NCI-H526 (cell line): ENCODE results near the gene MKI67.
"Not testable (repeated sequence)": the region's sequence is repeated elsewhere in the genome, so short reads cannot be mapped to it uniquely, and the experiment has no call there.

Experiments
- DNase-seq, 2 experiments: peaks; one replicate each; lab custom pipeline; 2025; lab: John Stamatoyannopoulos, UW

The MKI67 gene

DNA sequence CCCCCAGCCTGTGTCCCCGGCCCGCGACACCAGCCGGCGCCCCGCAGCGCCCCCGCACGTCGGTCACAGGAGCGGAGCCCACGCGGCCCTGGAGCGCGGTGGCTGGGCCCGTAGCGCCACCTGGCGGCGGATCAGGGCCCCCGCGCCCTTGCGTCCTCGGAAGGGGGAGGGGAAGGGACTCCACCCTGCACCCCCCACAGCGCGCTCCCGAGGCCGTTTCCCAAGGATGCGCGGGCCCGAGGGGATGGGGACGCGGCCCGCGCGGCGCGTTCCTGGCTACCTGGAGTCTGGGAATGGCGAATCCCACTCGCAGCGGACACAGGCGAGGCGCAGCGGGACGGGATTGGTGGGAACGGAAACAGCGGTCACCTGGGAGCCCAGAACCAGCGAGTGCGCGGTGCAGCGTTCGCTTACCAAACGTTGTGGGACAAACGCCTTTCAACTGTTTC lies 23.8 kb upstream of the MKI67 start:
- peak; percentile 45 to 86 for DNase-seq

DNA sequence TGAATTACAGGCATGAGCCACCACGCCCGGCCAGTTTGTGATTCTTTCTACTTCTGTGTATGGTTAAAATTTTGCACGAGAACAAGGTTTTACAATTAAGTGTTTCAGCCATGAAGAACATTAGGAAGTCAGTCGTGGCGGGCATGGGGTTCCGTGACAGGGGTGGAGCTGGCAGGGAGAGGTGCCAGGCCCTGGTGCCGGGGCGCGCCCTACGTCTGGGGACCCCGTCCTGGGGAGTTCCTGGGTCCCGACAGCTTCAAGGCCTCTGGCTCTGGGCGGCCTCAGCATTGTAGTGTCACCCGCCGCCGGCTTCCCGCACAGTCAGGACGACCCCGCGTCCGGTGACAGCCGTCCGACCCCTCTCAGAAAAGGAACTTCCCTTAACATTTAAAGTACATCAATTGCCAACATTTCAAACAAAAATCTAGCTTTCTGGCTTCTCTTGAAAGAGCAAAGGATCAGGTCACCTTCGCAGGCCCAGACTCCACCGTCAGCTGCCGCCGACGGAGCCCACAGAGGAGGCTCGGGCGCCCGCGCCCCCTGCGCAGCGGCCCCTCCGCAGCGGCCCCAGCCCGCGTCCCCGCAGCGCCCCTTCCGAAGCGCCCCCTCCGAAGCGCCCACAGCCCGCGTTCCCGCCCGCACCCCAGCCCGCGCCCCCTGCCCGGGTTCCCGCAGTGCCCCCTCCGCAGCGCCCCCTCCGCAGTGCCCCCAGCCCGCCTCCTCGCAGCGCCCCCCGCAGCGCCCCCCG lies 23.2 kb upstream of the MKI67 start:
- DNase-seq: no peak

DNA sequence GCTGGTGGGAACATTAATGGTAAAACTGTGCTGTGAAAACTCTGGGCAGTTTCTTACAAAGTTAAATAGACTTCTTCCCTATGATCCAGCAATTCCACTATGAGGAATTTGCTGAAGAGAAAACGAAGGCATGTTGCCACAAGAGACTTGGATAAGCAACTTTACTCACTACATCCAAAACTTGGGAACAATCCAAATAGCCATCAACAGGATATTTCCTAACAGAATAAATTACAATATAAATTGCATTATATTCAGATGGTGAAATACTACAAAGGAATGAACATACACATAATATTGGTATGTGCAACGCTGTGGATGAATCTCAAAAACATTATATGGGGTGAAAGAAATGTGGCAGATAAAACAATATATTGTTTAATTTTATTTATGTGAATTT lies 21.4 kb upstream of the MKI67 start:
- DNase-seq: no peak

DNA sequence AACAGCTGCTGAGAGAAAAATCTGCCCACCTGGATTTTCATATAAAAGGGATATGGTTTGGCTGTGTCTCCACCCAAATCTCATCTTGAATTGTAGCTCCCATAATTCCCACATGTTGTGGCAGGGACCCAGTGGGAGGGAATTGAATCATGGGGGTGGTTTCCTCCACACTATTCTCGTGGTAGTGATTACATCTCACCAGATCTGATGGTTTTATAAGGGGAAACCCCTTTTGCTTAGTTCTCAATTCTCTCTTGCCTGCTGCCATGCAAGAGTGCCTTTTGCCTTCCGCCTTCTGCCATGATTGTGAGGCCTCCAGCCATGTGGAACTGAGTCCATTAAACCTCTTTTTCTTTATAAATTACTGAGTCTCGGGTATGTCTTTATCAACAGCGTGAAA lies 20.8 kb upstream of the MKI67 start:
- DNase-seq: no peak

DNA sequence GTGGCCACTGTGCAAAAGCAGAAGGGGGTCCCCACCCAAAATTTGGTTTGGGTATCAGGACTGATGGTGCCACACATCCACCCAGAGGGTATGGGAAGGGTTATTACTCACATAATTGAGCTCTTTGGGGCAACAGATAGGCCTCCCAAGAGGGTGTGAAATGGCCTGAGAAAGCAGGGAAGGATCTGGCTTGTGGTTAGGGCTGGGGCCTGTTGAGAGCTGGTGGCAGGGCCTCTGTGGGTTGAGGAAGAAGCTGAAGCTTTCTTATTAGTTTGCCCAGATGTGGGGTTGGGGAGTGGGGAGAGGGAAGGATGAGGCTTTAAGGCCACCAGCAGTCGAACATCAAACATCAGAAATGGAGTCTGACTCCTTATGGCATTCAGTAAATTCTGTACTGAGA lies 18.3 kb upstream of the MKI67 start:
- no peak for DNase-seq

DNA sequence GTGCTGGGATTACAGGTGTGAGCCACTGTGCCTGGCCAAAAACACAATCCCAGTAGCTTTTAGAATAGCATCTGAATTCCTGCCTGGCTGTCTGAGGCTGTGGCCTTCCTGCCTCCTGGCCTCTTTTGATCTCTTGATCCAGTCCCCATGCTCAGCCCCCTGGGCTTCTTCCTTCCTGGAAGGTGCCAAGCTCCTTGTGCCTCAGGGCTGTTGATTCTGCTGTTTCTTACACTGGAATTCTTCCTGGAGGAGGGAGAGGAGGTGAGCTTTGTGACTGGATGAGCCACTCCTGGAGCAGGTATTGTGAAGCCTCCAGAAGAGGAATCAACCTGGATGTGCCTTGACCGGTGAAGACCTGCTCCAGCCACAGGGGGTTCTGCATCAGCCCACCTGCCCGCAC lies 17.3 kb upstream of the MKI67 start:
- no peak for DNase-seq

DNA sequence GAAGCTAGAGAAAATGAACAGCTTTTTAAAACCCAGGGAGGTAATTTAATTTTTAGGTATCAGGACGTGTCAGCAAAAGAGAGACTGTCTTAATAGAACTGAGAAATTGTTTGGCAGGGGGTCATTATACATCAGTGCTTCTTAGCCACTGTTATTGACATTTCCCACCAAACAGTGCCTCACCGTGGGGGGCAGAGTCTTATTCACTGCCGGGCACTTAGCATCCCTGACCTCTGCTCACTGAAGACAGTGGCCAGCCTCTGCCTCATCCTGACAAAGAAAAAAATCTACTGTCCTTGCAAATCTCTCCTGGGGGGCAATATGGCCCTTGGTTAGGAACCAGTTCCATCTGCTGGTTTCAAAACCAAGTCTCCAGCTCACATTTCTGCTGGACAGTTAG lies 14.2 kb upstream of the MKI67 start:
- DNase-seq: no peak

DNA sequence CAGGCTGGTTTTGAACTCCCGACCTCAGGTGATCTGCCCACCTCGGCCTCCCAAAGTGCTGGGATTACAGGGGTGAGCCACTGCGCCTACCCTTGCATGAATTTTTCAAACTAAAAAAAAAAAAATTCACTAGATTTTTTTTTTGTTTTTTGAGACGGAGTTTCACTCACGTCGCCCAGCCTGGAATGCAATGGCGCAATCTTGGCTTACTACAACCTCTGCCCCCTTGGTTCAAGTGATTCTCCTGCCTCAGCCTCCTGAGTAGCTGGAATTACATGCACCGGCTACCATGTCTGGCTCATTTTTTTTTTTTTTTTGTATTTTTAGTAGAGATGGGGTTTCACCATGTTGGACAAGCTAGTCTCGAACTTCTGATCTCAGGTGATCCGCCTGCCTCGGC lies 12.2 kb upstream of the MKI67 start:
- not testable (repeated sequence) for DNase-seq

DNA sequence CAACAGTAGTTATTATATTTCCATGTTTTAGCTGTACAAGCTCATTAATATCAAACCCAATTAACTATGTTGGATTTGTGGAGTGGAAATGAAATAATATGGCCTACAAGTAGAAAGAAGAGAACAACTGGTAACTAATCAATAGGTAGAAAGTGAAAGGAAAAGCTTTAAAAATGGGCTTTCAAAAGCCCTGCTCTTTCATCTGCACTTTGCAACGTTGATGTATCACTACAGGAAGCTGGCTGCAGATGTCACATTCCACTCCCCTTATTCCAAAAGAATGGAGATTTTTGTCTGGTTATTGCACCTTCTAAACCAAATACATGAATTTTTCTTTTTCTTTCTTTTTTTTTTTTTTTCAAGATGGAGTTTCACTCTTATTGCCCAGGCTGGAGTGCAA lies 11.7 kb upstream of the MKI67 start:
- no peak for DNase-seq

DNA sequence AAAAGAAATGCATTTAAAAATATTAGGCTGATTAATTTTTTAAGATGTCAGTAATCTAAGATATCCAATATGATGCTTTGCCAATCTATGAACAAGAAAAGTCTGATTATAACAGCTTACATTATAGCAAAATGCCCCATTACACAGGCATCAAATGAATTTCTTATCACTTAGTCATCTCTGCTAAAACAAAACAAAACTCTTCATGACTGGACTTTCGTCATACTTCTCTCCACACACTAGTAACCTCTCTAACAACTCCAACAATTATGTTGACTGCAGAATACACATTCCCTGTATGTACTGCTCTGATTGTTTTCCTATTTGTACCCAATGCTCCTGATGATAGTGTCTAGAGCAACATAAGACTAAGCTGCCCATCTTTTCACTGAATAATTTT lies 3.8 kb upstream of the MKI67 start:
- no peak for DNase-seq

DNA sequence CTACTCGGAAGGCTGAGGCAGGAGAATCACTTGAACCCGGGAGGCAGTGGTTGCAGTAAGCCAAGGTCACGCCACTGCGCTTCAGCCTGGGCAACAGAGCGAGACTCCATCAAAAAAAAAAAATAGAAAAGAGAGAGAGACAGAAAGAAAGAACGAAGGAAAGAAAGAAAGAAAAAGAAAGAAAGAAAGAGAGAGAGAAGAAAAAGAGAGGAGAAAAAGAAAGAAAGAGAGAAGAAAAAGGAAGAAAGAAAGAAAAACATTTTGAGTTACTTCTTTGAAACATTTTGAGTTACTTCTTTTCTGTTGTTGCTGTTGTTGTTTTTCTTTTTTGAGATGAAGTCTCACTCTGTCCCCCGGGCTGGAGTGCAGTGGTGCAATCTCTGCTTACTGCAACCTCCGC lies 2.4 kb upstream of the MKI67 start:
- DNase-seq: no peak

DNA sequence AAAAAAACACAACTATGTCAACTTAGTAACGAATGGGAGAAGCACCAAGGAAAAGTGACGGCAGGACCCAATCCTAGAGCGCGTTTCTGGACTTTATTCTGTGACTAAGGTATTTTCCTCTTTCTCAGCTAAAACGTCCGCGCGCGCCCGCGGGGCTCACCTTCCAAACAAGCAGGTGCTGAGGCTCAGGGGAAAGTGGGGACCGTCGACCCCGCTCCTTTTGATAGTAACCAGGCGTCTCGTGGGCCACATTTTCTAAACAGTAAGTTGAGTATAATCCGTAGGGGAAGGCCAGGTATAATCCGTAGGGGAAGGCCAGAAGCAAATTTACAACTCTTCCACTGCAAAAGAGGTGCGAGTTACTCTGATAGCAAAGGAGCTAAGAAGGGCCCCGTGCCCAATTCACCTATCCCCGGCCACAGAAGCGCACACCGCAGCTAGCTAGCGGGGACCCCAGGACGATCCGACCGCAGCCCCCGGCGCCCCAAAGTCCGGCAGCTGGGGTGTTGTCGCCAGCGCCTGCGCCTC lies 743 bp downstream of the MKI67 start:
- DNase-seq: peak in 1 of 2 experiments; percentile 2

DNA sequence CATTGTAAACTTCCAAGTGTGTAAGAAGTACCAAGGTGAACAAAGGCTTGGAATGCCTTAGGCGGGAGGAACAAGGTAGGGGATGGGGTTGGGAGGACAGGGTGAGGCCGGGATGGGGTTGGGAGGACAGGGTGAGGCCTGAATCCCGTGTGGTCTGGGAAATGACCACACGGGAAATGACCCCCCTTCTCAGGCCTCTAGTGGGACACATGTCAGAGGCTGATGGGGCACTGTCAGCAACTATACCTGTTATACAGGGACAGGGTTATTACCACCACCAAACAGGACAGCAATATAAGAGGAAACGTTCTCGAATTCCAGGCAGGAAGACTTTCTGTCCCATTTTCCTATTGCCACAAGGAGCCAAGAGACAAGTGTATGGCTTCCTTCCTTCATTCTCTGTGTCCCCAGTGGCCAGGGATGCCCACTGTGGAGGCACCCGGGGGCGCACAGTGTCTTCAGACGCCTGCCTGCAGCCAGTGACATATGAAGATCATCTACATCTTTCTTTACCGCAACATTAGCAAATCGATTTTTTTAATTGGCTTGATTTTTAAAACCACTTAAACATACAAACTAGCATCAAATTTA lies 1.3 kb downstream of the MKI67 start:
- no peak for DNase-seq

DNA sequence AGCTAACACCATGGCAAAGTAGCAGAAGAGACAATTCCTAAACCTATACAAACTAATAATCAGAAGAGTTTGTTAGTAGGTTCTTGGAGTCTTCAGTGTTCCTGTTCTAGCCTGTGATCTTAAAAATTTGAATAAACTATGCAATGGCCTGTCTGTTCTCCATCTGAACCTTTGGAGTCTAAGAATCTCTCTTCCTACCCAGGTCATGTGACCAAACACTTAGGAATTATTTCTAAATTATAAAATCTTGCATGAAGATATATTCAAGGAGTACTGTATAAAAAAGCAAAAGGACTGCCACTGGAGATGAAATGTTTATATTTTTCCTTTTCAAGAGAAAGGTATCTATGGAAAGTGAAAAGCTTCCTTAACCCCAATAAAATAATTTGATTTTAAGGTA lies 2.4 kb downstream of the MKI67 start:
- DNase-seq: no peak

DNA sequence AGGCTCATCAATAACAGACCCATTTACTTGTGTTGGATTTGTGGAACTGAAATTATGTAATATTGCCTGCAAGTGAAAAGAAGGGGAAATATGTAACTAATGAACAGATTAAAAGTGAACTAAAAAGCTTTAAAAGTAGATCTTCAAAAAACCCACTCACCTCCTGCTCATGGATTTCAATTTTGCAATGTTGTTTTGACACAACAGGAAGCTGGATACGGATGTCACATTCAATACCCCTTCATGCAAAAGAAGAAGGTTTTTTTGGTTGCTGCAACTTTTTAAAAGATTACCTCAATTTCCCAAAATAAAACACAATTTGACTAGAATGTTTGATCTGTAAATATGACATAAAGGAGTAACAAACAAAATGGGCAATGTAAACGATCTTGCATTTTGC lies 3.3 kb downstream of the MKI67 start:
- no peak for DNase-seq

DNA sequence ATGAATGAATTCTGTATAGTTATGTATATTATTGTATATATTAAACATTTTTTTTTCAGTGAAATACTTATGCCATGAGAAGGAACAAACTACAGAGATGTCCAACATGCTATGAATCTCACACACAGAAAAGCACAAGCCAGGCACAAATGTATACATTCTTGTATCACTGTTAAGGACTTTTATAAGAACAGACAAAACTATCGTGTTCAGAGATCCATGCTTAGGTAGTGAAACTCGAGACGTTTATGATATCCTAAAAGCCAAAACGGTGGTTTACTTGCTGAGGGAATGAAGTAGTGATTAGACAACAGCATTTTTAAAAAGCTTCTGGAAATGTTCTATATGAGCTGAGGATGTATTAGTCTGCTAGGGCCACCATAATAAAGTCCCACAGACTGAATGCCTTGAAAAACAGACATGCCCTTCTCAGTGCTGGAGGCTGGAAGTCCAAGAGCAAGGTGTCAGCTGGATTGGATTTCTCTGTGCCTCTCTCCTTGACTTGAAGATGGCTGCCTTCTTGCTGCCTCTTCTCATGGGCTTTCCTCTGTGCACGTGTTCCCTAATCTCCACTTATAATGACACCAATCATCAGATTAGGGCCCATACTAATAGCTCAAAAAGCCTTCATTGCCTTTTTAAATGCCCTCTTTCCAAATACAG lies 4.3 kb downstream of the MKI67 start:
- DNase-seq: no peak

DNA sequence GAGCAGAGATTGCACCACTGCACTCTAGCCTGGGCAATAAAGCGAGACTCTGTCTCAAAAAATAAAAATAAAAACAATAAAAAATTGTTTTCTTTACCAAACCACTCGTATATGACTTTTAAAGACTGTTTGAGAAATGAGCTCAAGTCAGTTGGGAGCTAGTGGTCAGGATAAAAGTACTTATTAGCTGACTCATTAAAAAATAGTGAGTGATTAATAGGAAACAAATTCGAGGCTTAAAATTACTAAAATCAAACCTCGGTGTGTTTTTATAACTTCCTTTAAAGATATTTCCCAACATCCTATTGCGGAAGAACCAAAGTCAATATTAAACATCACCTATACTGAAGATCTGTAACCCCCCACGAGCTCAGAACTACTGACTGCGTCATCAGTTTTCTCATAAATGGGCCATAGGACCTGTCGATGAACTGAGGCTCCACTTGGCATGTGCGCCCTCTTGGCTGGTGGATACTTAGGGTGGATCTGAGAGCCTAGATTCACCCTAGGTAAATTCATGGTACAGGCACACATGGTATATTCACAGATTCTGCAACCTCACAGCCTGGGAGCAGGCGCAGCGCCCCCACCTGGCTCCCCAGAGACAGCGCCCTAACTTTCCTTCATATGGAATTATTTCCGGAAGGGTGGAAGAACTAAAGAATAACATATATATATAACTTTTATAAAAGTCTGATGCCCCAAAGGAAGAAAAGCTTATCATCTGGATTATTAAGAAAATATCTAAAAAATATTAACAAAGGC lies 9.2 kb downstream of the MKI67 start:
- DNase-seq: no peak

DNA sequence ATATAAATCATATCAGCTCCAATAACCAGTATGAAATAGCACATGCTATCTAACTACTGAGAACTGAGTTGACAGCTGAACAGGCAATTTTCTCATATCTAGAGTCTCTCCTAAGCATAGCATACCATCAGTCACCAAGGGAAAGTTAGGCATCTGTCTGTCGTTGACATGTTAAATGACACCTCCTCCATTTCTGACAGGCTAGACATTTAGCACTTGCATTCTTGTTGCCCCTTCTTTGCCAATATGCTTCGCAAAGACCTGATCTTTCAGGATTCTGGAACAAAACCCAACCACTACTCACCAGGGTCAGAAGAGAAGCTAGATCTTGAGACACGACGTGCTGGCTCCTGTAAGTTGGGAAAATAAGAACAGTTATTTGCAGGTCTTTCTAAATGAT lies 10.0 kb downstream of the MKI67 start:
- DNase-seq: no peak

DNA sequence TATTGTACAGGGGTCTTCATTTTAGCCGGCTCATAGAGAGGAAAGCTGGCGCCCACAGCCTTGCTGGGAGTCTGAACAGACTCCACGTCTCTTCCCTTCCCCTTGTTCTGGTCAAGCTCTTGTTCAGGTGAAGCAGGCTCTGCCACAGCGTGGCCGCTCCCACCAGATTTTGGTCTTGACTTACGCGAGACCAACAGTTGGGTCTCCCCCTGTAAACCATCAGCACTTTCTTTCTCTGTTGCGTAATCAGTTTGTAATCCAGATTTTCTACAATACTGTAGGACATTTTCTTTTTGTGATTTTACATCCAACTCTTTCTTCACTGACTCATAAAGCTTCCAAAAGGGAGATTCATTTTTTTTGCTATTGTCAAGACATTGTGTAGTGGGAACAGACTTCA lies 10.9 kb downstream of the MKI67 start:
- no peak for DNase-seq

DNA sequence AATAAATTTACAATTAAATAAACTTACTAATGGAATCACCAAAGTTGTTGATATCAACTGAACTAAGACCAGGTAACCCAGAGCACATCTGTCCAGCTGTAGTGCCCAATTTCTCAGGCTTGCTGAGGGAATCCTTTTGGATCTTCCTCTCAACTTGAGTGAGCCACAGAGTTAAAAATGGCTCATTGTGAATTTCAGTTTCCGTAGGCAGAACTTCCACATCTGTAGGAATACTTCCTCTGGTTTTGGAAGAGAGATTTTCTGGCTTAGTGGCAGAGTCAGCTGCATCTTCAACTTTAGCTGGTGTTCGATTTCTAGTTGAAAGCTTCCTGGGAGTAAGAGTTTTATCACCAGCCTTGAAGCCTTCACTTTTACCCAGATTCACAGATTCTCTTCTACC lies 11.3 kb downstream of the MKI67 start:
- no peak for DNase-seq

DNA sequence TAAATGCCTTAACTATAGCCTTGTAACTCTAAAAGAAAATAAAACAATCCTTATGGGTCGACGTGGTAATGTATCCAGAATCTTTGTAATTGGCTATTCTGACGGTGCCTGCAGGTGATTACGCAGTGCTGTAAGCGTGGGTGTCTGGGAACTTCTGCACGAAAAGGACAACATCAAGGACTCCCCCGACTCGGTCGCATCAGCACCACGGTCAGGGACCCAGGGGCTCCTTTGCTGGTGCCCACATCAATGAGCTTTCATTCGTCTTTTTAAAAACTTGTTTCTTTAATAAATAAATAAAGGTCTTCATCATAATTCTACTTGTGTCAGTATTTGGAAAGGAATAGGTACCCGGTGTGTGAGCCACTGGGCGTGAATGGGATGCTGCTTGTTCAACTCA lies 13.2 kb downstream of the MKI67 start:
- no peak for DNase-seq

DNA sequence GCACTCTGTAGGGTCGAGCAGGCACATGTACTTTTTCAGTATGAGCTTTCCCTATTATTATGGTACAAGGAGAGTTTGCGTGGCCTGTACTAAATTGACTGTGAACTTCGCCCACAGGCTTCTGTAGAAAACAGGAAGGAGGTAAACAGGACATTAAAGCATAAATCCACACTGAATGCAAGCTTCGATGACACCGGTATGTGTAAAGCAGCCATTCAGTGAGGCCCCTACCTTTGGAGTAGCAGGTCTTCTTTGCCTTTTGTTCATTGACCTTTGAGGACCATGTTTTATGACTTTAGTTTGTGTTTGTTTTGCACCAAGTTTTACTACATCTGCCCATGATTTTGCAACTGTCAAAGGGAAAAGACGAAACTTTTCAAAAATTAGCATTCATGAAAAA lies 14.5 kb downstream of the MKI67 start:
- no peak for DNase-seq

DNA sequence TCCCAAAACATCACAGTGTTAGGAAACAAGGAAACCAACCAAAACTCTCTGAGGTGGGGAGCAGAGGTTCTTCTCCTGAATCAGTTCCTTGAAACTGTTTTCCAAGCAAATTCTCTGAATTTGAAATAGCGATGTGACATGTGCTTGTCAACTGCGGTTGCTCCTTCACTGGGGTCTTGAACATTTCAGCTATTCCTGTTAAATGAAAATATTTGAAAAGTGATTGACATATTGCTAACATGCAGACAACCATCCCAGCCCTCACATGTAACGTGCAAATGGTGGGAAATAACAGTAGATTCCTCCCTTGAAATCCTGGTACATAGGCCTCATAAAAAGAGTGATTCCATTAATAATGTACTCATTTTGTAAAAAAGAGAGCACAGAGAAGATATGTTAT lies 15.9 kb downstream of the MKI67 start:
- DNase-seq: no peak
